GM21515 (cell line): ENCODE measurements around the gene MYH9.
A peak's percentile ranks its signal among the peaks of the same experiment; 100 is the strongest.
"Not testable (repeated sequence)": the region's sequence is repeated elsewhere in the genome, so short reads cannot be mapped to it uniquely, and the experiment has no call there.

Experiments
- ATAC-seq: cut with Tn5 transposase; IDR thresholded peaks from one replicate; pipeline ENCODE4 v1.9.1; 2021; ENCODE audit not compliant: unreplicated experiment

MYH9 gene

DNA sequence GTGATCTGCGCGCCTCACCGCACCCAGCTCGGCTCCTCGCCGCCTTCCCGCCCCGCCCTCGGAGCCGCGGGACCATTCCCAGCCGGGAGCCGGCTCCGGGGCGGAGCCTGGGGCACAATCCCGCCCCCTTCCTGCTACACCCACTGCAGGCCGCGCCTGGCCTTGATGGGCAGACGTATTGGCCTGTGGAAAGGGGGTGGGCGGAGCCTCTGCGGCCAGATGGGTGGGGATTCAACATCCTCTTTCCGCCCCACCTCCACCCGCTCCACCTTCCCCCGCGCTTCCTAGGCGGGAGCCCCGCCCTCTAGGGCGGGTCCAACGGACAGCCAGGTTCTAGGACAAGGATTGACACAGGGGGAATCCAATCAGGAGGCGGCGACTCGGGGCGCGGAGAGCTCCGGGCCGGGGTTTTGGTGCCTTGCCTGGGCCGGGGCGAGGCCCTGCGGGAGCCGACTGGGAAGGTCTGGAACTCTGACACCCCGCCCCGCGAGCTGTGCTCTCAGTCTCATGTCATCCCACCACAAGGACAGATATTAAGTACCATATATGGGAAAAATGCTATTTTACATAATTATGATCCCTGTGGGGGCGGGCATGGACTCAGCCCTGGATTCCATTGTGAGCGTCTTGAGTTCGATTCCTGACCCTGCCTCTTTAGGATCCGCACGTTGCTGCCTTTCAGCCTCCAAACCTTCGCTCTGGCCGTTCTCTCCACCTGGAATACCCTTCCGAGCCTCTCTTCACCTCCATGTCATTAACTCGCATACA is at the start of gene MYH9:
TSS of gene MYH9 (minus strand) at position 9 of the 768 bp plus-strand sequence. CDS start 38,731 bp downstream, outside the sequence.
- ATAC-seq: peak; percentile 71

DNA sequence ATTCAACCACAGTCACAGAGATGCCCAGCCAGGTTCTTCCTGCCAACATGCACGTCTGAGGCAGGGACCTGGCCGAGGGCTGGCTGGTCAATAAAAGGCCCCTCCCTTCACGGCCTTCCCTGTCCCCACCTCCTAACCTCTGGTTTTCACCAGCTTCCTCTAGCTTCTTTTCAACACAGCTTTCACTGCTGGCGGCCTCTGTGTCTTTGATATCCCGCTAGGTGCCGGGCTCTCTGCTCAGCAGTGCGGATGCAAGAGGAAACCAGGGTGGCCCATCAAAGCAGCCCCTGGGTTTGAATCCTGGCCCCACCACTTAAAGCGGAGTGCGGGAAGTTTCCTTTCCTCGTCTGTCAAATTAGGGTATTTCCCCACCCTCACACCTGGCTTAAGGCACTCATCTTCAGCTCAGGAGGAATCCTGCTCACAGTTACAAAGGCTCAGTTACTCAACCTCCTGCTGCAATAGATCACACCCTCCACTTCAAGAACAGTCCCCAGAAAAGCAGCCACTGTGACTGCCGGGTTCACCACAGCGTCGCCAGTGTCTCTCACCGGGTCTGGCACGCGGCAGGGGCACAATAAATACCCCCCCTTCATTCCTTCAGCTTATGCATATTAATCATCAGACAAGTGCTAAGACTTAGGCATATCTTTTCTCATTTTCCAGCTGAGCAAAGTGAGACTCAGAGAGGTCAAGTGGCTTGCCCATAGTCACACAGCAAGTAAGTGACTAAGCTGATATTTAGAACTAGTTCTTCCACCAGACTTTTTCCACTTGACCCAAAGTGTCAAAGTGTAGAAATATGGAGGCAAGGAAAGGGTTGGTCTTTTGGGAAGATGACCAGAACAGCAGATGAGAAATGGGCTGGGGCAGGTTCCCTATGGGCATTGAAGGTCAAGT is 48.0 kb upstream of the MYH9 start:
- ATAC-seq: peak; percentile 69

DNA sequence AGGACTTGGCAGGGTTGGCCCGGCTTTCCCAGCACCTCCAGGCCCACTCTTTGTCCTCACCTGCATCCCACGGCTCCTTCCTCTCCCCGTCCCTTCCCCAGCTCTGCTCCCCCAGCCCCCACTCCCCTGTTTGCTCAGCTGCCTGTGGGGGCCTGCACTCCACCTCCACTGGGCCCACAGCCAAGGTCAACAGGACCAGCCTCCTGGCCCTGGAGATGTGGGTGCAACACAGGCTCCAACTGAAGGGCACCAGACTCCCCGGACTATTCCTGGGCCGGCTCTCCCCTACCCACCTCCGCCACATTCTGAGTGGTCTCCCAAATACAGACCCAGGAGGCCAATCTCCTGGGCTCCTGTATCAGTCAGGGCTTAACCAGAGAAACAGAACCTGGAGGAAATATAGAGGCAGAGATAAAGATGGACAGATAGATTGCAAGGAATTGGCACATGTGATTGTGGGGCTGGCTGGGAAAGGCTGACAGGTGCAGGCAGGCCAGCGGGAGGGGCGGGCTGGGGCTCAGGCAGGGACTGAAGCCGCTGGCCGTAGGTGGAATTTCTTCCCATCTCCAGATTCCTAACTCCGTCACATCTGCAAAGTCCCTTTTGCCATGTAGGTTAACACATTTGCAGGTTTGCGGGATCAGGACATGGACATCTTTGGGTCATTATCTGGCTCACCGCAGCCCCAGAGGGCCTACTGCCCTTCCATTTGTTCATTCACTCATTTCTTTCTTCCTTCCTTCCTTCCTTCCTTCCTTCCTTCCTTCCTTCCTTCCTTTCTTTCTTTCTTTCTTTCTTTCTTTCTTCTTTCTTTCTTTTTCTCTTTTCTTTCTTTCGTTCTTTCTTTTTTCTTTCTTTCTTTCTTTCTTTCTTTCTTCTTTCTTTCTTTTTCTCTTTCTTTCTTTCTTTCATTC is 45.8 kb upstream of the MYH9 start:
- no peak for ATAC-seq

DNA sequence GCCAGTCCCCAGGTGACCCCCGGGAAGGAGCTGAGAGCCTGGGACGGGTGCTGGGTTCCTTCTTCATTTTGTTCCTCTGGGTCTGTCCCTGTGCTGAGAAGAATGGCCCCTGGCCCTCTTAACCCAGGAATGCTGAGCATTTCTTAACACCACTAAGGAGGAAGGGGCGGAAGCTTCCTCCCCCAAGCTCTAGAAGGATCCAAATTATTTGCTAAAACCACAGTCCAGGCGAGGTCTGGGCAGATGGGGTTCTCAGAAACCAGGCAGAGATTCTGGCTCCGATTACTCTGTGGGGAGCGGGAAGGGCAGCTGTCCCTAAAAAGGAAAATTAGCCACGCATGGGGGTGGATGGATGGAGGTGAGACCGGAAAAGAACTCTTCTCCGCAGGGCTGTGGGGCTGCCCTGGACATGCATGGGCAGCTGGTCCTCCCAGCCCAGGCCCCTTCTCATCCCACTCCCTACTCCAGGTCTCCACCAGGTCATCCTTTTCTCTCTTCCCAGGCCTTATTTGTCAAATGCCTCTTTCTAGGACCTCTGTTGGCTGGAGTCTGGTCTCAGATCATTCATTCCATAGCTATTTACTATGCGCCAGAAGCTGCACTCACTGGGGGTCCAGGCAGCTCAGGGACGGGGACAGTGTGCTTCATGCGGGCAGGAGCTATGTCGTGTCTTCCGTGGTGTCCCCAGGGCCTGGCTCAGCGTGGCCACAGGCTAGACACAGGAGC is 45.0 kb upstream of the MYH9 start:
- no peak for ATAC-seq

DNA sequence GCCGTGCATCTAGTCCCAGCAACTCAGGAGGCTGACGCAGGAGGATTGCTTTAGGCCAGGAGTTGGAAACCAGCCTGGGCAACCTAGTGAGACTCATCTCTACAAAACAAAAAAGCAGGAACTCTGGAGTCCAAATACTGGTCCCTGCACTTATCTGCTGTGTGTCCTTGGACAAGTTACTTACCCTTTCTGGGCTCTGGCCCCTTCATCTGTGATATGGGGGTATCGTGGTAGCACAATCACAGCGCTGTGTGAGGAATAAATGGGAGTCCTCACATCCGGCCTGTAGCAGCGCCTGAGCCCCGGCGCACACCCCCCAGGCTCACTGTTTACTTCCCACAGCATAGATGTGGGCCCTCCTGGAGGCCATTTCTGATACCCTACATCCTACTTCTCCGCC is 44.2 kb upstream of the MYH9 start:
- ATAC-seq: no peak

DNA sequence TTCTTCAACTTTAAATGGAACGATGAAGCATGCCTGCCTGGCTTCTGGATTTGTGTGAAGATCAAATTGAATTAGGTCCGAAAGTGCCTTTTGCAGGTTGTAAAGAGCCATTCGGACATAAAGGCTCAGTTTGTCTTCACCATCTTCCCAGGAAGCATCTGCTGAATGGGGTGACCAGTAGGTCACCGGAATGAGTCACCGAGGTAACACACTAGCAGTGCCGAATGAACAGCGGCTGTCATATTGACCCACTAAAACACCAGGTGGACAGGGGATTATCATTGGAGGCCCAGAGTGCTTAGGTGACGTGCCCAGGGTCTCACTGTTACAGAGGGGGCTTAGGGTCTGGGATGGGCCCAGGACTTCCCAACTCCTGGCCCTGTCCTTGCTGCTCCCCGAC is 43.1 kb upstream of the MYH9 start:
- no peak for ATAC-seq

DNA sequence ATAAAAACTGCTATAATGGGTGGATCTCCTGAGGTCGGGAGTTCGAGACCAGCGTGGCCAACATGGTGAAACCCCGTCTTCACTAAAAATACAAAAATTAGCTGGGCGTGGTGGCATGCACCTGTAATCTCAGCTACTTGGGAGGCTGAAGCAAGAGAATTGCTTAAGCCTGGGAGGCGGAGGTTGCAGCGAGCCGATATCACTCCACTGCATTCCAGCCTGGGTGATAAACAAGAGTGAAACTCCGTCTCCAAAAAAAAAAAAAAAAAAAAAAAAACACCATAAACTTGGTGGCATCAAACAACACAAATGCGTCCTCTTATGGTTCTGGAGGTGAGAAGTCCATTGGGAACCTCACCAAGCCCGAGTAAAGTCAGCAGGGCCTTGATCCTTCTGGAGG is 40.2 kb upstream of the MYH9 start:
- ATAC-seq: not testable (repeated sequence)

DNA sequence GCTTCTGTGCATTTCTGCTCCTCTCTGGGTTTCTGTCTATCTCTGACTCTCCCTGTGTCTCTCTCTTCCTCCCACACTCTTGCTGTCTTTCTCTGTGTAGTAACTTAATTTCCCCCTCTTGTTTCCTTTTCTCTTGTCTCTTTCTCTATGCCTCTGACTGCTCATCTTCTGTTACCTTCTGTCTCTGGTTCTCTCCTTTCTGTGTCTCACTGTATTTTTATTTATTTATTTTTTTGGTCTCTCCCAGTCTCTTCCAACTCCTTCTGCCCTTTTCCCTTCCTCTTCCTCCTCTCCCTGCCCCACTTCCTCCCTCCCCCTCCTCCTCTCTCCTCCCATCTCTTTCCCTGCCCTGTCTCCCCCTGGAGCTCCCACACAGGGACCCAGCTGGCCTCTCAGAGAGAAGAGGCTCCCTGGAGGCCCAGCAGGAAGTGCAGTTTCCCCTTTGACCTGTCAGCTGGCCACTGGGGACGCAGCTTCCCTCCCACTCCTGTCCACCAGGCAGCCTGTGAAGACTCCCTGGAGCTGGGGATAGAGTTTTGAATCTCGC is 38.3 kb upstream of the MYH9 start:
- ATAC-seq: no peak

DNA sequence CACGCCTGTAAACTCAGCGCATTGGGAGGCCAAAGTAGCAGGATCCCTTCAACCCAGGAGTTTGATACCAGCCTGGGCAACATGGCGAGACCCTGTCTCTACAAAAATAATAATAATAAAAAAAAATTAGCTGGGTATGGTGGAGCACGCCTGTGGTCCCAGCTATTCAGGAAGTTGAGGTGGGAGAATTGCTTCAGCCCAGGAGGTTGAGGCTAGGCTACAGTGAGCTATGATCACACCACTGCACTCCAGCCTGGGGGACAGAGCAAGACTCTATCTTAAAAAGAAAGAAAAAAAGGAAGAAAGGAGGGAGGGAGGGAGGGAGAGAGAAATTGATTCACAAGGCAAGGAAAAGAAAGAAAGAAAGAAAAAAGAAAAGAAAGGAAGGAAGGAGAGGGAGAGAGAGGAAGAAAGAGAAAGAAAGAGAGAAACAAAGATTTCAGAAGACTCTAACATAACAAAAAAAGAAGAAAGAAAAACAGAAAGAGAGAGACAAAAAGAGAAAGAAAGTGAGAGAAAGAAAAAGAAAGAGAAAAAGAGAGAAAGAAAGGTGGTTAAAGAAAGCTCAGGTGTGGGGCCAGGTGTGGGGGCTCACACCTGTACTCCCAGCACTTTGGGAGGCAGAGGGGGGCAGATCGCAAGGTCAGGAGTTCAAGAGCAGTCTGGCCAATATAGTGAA is 37.3 kb upstream of the MYH9 start:
- ATAC-seq: no peak

DNA sequence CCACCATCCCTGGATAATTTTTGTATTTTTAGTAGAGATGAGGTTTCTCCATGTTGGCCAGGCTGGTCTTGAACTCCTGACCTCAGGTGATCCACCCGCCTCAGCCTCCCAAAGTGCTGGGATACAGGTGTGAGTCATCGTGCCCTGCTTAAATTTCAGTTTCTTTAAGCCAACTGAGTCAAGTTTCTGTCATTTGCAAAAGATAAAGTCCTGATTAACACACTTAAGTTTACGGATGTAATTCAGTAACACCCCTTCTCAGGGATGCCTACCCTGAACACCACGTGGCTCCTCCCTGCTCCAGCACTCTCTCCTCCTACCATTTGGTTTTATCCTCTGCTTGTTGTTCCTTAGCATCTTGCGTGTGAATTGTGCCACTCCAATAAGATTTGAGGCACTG is 36.7 kb upstream of the MYH9 start:
- not testable (repeated sequence) for ATAC-seq

DNA sequence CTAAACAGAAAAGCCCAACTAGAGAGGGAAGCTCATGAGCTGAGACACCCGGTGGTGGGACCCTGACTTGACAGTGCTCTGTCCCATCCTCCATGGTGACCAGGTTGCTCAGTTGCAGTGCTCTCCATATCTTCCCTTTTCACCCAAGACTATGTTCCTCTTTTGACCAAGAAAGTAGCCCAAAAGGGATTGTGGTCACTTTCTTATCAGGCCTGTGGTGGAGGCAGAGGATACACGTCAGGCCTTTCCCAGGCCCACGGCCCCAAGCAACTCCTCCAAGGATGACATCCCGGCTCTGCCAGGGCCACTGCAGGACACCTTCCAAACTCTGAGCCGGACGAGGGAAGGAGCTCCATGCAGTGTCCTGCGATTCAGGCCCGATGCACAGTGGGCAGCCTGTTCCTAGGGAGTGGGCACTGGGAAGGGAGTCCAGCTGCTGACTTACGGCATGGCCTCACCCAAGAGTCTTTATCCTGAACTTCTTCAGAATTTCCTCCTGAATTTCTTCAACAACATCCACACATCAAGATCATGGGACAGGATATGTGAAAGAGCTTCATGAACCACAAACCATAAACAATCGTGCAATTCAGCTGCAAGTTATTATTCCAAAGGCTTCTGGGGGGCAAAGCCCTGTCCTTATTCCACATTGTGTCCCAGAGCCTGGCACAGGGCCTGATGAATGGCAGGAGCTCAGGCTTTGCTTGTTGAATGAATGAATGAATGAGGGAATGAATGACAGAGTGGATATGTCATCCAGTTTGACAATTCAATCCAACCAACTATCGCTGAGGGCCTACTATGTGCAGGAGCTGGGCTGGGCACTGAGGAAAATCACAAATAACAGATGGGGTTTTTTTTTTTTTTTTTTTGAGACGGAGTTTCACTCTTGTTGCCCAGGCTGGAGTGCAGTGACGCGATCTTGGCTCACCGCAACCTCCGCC is 36.0 kb upstream of the MYH9 start:
- no peak for ATAC-seq

DNA sequence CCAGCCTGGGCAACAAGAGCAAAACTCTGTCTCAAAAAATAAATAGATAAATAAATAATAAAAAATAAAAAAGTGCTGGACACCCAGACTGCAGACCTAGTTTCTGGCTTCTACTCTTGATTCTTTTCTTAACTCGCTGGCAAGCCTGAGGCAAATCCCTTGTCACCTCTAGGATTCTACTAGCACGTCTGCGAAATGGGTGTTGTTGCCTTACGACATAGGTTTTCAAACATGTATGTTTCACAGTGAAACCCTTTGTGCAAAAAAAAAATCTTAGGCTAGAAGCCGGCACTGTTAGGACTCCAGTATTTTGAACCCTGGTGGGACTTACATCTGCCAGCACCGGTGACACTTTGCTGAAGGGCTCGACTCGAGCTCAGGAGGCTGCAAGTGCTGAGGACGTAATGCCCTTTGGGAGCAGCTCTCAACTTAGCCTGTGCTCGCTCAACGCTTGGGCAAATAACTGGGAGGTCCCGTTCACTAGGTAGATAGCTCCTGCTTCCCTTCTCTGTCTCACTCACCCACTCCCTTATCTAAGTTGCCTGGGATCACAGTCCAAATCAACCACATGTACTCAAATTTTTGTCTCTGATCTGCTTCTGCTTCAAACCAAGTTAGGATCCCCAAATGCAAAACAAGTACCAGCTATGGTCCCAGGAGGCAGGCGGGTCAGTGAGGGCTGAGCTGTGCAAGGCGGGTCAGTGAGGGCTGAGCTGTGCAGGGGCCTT is 34.7 kb upstream of the MYH9 start:
- no peak for ATAC-seq

DNA sequence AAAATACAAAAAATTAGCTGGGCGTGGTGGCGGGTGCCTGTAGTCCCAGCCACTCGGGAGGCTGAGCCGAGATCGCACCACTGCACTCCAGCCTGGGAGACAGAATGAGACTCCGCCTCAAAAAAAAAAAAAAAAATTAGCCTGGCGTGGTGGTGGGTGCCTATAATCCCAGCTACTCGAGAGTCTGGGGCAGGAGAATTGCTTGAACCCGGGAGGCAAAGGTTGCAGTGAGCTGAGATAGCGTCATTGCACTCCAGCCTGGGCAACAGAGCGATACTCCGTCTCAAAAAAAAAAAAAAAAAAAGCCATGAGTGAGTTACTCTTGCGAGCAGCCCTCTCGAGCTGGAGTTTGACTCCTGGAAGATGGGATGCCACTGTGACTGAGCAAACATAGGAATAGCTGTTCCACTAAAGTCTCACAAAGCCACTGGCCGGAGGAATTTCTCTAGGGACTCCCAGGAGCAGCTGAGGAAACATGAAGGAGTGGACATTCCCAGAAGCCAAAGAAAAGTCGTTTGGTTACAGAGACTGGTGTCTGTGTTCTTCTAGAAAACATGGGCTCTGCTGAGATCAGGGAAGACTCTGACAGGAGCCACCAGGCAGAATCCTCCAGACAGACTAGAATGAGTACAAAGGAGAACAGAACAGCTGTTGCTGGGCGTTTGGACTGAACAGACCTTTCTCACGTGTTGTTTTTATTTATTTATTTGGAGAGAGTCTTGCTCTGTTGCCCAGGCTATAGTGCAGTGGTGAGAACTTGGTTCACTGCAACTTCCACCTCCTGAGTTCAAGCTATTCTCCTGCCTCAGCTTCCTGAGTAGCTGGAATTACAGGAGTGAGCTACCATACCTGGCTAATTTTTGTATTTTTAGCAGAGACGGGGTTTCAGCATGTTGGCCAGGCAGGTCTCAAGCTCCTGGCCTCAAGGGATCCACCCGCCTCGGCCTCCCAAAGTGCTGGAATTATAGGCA is 32.4 kb upstream of the MYH9 start:
- no peak for ATAC-seq

DNA sequence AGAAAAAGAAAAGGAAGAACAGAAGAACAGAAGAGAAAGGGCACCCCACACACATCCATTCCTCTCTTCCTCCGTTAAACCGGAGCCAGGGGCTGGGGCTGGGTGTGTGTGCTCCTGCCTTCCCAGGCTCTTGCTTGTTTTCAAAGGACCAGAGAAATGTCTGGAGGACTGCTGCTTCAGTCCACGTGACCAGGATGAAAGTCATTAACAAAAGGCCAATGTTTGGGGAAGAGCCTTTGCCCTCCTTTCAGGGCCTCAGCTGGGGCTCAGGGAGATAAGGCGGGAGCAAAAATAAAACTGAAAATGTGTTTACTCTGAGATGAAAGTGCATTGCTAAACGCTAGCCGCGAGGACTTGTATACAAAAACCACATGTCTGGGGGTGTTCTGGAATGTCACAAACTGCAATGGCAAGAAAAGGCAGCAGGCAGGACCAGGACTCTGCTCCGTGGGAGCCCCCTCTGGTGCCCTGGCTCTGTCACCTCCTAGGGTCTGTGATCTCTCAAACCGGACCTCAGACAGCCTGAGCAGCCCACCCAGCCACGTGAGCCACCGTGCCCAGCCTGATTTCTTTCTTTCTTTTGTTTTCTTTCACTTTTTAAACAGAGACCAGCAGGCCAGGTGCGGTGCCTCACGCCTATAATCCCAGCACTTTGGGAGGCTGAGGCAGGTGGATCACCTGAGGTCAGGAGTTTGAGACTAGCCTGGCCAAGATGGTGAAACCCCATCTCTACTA is 31.6 kb upstream of the MYH9 start:
- ATAC-seq: no peak

DNA sequence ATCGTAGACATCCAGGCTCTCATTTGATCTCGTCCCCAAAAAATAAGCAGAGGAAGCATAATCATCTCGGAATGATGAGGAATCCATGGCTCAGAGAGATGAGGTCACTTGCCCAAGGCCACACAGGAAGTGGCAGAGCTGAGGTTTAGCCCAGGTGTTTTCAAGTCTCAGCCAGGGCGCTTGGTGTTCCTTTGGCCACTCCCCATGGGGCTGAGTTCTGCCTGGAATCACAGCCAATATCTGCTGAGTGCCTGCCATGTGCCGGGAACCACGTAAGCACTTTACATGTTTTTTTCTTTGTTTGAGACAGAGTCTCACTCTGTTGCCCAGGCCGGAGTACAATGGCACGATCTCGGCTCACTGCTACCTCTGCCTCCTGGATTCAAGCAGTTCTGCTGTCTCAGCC is 29.5 kb upstream of the MYH9 start:
- no peak for ATAC-seq
